Endothelial cell of umbilical vein (primary cell): ENCODE results near the gene TMCO2.

Source experiments
- EZH2 ChIP-seq: IDR thresholded peaks from 2 replicates; pipeline ENCODE4 v1.6.1; 2012; ENCODE audit warnings: borderline replicate concordance, low read depth, mild to moderate bottlenecking, moderate library complexity, low read length, inconsistent platforms; ENCODE audit not compliant: severe bottlenecking
- FOS ChIP-seq: IDR thresholded peaks from 2 replicates; pipeline ENCODE4 v1.6.1; 2011; ENCODE audit warnings: mild to moderate bottlenecking, low read length, moderate library complexity, borderline replicate concordance; ENCODE audit not compliant: insufficient read depth
- GATA2 ChIP-seq: IDR thresholded peaks from 2 replicates; pipeline ENCODE4 v1.7.0; 2011; ENCODE audit warnings: low read depth, mild to moderate bottlenecking, moderate library complexity, mixed read lengths, low read length; ENCODE audit not compliant: insufficient read length, insufficient read depth
- POLR2A ChIP-seq: IDR thresholded peaks from 2 replicates; pipeline ENCODE4 v1.6.1; 2012; ENCODE audit warnings: low read depth, mild to moderate bottlenecking, control low read depth, low read length
- POLR2AphosphoS5 ChIP-seq: IDR thresholded peaks from 2 replicates; pipeline ENCODE4 v1.6.1; 2012; ENCODE audit warnings: low read depth, mild to moderate bottlenecking, control low read depth, low read length, moderate library complexity; ENCODE audit not compliant: insufficient read depth
- TF ChIP-seq, protein P1 (sequence below), 2 donors: IDR thresholded peaks; 1 replicate in 1 of 2; 2 replicates in 1 of 2; pipeline ENCODE4 v1.5.1; 2011; ENCODE audit warnings: low read length in 2 of 2, mild to moderate bottlenecking in 2 of 2, moderate library complexity in 2 of 2, control low read depth in 1 of 2, inconsistent platforms in 1 of 2, low read depth in 1 of 2; ENCODE audit not compliant: insufficient read depth in 1 of 2; ENCODE audit errors: extremely low read depth in 1 of 2
- TF ChIP-seq, protein P2 (sequence below): IDR thresholded peaks from 2 replicates; pipeline ENCODE4 v1.6.1; 2011; ENCODE audit not compliant: insufficient read depth, insufficient read length

DNA sequence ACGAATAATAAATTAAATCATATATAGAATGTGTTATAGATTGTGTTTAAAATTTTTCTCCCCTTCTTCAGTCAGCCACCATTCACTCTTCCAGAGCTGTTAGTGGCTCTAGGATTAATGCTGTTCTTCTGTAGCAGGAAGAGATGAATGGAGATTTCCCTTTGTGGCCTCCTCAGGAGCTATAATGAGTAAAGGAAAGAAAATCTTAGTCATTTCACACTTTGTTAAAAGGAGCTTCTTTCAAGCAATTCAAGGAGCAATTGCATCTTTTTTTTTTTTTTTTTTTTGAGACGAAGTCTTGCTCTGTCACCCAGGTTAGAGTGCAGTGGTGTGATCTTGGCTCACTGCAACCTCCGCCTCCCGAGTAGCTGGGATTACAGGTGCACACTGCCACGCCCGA lies 23.7 kb upstream of the TMCO2 start:
- TF ChIP-seq, protein P1, sequence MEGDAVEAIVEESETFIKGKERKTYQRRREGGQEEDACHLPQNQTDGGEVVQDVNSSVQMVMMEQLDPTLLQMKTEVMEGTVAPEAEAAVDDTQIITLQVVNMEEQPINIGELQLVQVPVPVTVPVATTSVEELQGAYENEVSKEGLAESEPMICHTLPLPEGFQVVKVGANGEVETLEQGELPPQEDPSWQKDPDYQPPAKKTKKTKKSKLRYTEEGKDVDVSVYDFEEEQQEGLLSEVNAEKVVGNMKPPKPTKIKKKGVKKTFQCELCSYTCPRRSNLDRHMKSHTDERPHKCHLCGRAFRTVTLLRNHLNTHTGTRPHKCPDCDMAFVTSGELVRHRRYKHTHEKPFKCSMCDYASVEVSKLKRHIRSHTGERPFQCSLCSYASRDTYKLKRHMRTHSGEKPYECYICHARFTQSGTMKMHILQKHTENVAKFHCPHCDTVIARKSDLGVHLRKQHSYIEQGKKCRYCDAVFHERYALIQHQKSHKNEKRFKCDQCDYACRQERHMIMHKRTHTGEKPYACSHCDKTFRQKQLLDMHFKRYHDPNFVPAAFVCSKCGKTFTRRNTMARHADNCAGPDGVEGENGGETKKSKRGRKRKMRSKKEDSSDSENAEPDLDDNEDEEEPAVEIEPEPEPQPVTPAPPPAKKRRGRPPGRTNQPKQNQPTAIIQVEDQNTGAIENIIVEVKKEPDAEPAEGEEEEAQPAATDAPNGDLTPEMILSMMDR (IDR thresholded peaks at IDR 0.05; ENCODE audit: extremely low read depth in 1 of 2, insufficient read depth in 1 of 2, low read depth in 1 of 2, low read length in 2 of 2) = no peak
- TF ChIP-seq POLR2AphosphoS5 (no peak), GATA2 (no peak), FOS (no peak), EZH2 (no peak), POLR2A (no peak)
- TF ChIP-seq, protein P2, sequence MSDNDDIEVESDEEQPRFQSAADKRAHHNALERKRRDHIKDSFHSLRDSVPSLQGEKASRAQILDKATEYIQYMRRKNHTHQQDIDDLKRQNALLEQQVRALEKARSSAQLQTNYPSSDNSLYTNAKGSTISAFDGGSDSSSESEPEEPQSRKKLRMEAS = no peak
